ENCODE measurements around the gene TMEM26.
"Not testable (repeated sequence)": the region's sequence is repeated elsewhere in the genome, so short reads cannot be mapped to it uniquely, and the experiment has no call there.

TMEM26 gene

GRCh38 chr10:61400524-61400923, 52.7 kb downstream of the TMEM26 start:
- DNase-seq (ENCODE audit: low read depth in 2 of 2), result no peak

GRCh38 chr10:61399406-61399805, 53.8 kb downstream of the TMEM26 start:
- DNase-seq (ENCODE audit: low read depth in 2 of 2), result no peak

GRCh38 chr10:61398366-61399129, 54.6 kb downstream of the TMEM26 start:
- DNase-seq (ENCODE audit: low read depth in 2 of 2), result no peak

- no peak for DNase-seq (ENCODE audit: low read depth in 2 of 2)
Measured at GRCh38 chr10:61397175-61397986, 55.8 kb downstream of the TMEM26 start.

GRCh38 chr10:61391281-61391680, 61.9 kb downstream of the TMEM26 start:
- no peak for DNase-seq (ENCODE audit: low read depth in 2 of 2)

- DNase-seq (ENCODE audit: low read depth in 2 of 2), result no peak
Measured at GRCh38 chr10:61390851-61391250, 62.3 kb downstream of the TMEM26 start.

GRCh38 chr10:61389887-61390286, 63.3 kb downstream of the TMEM26 start:
- no peak for DNase-seq (ENCODE audit: low read depth in 2 of 2)

GRCh38 chr10:61388986-61389385, 64.2 kb downstream of the TMEM26 start:
- not testable (repeated sequence) for DNase-seq (ENCODE audit: low read depth in 2 of 2)

GRCh38 chr10:61385231-61386001, 67.8 kb downstream of the TMEM26 start:
- DNase-seq (ENCODE audit: low read depth in 2 of 2), result no peak

GRCh38 chr10:61381153-61381552, 72.0 kb downstream of the TMEM26 start:
- DNase-seq (ENCODE audit: low read depth in 2 of 2), result not testable (repeated sequence)

- DNase-seq (ENCODE audit: low read depth in 2 of 2), result no peak
Measured at GRCh38 chr10:61378865-61379264, 74.3 kb downstream of the TMEM26 start.

- no peak for DNase-seq (ENCODE audit: low read depth in 2 of 2)
Measured at GRCh38 chr10:61376908-61377368, 76.2 kb downstream of the TMEM26 start.

GRCh38 chr10:61376377-61376776, 76.8 kb downstream of the TMEM26 start:
- no peak for DNase-seq (ENCODE audit: low read depth in 2 of 2)

GRCh38 chr10:61366365-61366764, 86.8 kb downstream of the TMEM26 start:
- DNase-seq (ENCODE audit: low read depth in 2 of 2), result no peak

GRCh38 chr10:61364619-61365018, 88.6 kb downstream of the TMEM26 start:
- DNase-seq (ENCODE audit: low read depth in 2 of 2), result no peak

GRCh38 chr10:61363006-61363405, 90.2 kb downstream of the TMEM26 start:
- DNase-seq (ENCODE audit: low read depth in 2 of 2), result no peak

GRCh38 chr10:61359452-61359851, 93.7 kb downstream of the TMEM26 start:
- no peak for DNase-seq (ENCODE audit: low read depth in 2 of 2)

- DNase-seq (ENCODE audit: low read depth in 2 of 2), result no peak
Measured at GRCh38 chr10:61357687-61358086, 95.5 kb downstream of the TMEM26 start.
